Measurements from ENCODE around the gene ZNF830.
"Not testable (repeated sequence)": the region's sequence is repeated elsewhere in the genome, so short reads cannot be mapped to it uniquely, and the experiment has no call there.

The ZNF830 gene, protein sequence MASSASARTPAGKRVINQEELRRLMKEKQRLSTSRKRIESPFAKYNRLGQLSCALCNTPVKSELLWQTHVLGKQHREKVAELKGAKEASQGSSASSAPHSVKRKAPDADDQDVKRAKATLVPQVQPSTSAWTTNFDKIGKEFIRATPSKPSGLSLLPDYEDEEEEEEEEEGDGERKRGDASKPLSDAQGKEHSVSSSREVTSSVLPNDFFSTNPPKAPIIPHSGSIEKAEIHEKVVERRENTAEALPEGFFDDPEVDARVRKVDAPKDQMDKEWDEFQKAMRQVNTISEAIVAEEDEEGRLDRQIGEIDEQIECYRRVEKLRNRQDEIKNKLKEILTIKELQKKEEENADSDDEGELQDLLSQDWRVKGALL

DNA sequence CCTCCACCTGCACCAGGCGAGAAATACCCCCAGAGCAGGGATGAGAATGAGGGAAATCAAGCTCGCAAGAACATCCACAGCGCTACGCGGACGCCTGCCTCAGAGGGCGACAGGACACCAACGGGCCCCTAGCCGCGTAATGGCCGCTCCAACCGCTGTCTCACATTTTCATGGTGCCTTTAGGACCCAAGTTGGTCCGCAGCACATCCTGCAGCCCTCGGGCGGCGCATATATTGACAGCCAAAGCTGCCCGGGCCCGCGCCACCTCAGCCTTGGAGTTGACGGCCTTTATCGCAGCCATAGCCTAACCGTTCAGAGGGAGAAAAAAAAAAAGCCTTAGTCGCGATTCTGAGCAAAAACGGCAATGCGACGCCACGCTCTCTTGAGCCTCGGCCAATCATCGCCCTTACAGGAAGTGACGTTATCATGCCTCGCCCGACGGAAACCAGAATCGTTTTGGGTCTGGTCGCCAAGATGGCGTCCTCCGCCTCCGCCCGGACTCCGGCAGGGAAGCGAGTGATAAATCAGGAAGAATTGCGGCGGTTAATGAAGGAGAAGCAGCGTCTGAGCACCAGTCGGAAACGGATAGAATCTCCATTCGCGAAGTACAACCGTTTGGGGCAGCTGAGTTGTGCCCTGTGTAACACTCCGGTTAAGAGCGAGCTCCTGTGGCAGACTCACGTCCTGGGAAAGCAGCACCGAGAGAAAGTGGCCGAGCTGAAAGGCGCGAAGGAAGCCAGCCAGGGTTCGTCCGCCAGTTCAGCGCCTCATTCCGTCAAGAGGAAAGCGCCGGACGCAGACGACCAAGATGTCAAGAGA, at the start of gene ZNF830, which contains the start of gene CCT6B:
Gene ZNF830 (plus strand): TSS at position 448 of the 819 bp plus-strand sequence. CDS start 27 bp downstream, at position 475.
Gene CCT6B (minus strand): TSS at position 368 of the 819 bp plus-strand sequence. CDS start 67 bp downstream, at position 301.
- DNase-seq: peak; percentile 90

DNA sequence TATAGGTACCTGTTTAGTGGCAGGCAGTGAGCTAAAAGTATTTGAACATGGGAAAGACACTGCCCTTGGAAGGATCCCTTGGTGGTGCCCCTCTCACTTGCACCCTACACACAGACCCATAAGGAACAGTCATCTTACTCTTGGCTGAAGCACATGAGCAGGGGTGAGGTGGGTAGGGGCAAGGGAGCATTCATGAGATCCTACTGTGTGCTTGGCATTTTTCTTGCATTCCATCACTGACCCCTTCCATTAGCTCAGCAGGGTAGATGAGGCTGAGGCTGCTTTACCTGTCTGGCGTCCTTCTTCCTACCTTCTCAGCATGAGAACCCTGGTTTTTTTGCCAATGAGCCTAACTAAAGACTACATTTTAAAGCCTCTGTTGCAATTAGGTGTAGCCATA, 48.3 kb upstream of the ZNF830 start:
- no peak for DNase-seq

DNA sequence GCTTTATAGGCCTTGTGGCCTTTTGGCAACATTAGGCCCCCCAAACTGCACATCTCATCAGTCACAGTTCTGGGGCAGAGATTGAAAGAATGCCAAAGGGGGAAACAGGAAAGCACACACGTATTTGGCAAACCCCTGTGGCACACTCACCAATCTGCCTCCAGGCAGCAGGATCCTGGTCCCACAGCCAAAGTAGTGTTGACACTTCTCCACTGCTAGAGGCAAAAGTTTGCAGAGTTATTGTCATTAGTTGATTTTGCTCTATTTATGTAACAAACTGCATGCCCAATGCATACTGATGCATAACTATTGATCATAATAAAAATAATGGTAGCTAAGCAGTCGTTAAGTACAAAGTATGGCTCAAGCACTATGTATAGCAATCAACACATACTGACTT, 45.2 kb upstream of the ZNF830 start:
- DNase-seq: no peak

DNA sequence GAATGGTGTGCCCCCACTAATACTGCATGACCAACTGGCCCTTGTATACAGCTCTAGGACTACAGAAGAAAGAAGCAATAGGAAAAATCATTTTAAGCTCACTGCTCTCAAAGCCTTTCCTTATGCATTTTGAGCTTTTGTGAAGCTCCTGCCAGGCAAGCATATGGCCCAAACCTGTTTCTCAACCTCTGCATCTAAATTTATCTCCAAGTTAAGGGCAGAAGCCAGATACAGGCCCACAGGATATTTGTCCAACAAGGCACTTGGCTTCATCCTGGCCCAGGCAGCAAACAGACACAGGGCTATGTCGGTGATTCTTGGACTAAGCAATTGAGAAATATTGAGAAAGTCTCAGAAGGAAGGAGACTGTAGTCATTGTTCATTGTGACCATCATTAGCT, 44.0 kb upstream of the ZNF830 start:
- DNase-seq: no peak

DNA sequence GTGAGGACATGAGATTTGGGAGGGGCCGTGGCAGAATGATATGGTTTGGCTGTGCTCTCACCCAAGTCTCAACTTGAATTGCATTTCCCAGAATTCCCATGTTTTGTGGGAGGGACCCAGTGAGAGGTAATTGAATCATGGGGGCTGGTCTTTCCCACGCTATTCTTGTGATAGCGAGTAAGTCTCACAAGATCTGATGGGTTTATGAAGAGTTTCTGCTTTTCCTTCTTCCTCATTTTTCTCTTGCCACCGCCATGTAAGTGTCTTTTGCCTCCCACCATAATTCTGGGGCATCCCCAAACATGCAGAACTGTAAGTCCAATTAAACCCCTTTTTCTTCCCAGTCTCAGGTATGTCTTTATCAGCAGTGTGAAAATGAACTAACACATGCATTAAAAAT, 40.7 kb upstream of the ZNF830 start:
- no peak for DNase-seq

DNA sequence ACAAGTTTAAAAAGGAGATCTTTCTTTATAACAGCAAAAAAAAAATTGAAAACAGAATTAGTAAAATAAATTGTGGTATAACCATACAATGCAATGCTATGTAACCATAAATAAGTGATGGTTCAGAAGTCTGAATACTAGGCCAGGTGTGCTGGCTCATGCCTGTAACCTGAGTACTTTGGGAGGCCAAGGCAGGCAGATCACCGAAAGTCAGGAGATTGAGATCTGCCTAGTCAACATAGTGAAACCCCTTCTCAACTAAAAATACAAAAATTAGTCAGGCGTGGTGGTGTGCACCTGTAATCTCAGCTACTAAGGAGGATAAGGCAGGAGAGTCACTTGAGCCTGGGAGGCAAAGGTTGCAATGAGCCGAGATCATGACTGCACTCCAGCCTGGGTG, 34.7 kb upstream of the ZNF830 start:
- DNase-seq: no peak

DNA sequence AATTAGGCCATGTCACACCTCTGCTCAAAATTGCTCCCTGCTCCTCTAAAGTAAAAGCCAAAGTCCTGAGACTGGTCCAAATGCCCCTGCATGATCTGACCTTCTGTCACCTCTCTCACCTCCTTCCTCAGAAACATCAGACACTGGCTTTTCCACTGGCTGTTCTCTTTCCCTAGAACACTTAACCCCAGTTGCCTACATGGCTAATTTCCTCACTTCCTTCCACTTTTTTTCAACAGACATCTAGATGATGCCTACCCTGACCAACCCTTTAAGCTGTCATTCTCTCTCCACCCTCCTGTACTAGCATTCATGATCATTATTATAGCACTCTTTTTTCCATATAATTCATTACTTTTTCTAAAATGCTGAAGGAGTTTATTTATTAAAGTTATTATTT, 31.1 kb upstream of the ZNF830 start:
- no peak for DNase-seq

DNA sequence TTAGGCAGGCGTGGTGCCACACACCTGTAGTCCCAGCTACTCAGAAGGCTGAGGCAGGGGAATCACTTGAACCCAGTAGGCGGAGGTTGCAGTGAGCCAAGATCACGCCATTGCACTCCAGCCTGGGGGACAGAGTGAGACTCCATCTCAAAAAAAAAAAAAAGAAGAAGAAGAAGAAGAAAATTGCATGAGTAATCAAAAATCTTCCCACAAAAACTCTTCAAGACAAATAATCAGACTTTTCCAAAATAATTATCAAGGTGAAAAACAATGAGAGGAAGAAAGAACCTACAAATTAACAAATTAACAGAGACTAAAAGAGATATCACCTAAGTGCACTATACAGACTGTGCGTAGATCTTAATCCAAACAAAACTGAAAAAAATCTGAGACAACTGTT, 10.6 kb upstream of the ZNF830 start:
- DNase-seq: not testable (repeated sequence)

DNA sequence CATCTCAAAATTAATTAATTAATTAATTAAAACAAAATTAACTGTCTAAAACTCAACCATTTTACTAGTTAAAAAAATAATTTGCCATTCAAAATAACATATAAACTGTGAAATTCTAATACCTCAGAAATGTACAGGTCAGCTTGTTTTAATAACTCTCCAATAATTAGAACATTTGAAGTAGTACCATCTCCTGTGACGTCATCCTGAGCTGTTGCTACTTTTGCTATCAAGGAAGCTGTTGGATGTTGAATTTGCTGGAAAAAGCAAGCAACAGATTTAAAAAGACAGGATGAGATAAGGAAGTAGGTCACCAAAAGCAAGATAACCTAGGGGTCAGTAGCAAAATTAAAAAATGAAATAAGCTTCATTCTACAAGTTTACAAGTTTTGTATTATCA, 2.9 kb upstream of the ZNF830 start:
- DNase-seq: no peak

DNA sequence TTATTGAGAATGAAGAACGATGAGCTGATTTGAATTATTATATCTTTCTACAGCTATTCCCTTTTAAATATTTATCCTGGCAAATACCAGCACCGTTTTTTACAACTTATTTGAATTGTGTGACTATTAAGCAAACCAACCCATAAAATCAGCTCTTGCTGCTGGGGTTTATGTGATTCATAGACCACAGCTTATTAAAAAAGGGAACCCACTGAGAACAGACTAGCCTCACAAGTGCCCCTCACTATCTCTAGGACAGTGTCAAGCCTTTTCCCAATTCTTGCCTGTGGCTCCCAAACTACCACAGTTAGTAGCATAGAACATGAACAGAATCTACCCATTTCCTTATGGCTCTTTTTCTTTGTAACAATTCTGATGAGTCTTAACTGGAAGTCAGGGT, 12.8 kb downstream of the ZNF830 start:
- no peak for DNase-seq

DNA sequence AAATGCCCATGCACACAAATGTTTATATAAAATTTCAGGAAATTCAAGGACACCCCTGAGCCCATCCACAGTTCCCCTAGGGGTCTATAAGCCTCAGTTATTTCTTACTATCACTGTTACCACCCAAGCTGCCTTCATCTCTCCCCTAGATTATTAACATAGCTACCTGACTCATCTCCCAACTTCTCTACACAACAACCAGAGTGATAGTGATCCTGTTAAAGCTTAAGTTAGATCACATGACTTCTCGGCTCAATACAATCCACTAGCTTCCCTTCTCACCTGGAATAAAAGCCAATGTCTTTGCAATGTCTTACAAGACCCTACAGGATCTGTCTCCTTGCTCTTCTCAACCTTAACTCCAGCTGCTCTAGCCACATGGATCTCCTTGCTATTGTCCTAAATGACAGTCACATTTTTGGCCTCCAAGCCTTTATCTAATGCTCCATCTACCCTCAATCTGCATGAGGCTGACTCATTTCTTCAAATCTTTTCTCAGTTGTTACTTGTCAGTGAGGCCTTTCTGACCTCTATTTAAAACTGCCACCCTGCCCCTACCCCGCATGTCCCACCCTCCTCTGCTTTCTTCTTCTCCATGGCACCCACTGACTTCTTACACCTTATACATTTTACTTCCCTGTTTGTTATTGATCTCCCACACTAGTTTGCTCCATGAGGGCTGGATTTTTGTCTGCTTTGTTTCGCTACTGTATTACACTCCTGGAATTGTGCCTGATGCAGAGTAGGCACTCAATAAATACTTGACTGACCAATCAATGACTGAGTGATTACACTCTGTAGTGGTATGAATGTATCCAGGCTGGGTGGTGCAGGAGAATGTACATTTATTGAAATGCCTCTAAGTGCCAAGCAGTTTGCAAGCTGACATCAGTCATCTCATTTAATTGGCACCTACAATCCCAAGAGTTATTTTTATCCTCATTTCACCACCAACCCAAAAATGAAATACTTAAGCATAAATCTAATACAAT, 13.8 kb downstream of the ZNF830 start:
- no peak for DNase-seq

DNA sequence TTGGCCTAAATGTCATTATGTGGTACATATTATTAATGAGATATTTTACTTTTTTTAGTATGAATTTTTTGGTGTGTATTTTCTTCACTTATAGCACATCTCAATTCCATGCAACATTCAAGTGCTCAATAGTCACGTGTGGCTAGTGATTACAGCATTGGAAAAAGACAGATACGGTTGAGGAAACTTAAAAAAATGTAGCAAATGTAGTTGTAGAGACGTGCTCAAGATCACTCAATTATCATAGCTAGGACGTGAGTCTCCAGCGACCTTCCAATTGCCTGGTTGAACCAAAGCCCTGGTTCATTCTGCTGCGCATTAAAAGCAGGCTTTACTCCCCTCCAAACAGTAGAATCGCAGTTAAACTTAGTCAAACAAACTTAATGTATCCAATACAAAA, 17.8 kb downstream of the ZNF830 start:
- no peak for DNase-seq

DNA sequence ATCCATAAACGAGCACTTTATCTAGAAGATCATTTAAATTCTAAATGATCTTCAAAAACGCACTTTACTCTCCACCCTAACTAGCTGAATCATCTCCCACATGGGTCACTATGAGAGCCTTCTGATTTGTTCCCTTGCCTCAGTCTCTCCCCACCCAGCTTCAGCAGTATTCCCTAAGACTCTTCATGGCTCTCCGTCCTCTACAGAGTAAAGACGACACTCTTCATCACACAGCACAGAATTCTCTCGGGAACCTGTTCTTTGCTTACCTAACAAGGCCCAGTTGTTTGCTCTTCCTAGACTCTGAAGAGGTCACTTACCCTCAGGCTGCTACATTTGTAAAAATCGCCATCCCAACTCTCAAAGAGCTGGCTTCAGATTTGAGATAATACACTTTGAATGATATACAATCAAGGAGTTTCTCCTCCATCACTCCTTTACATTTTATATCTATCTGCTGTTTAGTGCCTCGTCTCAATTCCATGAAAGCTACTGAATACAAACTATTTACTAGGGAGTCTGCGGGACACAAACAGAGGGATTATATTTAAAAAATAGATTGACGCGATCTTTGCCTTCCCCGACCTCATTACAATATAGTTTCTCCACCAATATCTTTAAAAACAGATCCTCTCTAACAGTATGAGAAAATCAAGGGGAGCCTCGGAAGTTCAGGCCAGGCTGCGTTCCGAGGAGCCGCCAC, 18.5 kb downstream of the ZNF830 start:
- DNase-seq: no peak

DNA sequence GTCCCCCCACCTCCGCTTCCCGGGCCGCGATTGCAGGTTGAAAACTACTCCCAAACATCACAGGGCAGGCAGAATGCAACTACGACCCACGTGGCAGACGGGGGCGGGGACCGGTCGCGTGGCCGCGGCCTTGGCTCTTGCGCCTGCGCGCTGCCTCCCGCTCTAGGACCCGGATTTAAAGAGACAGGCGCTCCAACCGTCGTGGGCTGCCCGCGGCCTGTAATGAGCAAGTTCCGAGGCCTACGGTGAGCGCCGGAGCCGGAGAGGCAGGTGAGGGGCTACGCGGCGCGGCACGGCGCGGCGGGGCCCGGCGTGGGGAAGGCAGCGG, 19.0 kb downstream of the ZNF830 start, which contains the start of gene LIG3:
Gene LIG3 (plus strand): TSS at position 160 of the 328 bp plus-strand sequence. CDS start 2,494 bp downstream, outside the sequence.
- peak; percentile 72 for DNase-seq

DNA sequence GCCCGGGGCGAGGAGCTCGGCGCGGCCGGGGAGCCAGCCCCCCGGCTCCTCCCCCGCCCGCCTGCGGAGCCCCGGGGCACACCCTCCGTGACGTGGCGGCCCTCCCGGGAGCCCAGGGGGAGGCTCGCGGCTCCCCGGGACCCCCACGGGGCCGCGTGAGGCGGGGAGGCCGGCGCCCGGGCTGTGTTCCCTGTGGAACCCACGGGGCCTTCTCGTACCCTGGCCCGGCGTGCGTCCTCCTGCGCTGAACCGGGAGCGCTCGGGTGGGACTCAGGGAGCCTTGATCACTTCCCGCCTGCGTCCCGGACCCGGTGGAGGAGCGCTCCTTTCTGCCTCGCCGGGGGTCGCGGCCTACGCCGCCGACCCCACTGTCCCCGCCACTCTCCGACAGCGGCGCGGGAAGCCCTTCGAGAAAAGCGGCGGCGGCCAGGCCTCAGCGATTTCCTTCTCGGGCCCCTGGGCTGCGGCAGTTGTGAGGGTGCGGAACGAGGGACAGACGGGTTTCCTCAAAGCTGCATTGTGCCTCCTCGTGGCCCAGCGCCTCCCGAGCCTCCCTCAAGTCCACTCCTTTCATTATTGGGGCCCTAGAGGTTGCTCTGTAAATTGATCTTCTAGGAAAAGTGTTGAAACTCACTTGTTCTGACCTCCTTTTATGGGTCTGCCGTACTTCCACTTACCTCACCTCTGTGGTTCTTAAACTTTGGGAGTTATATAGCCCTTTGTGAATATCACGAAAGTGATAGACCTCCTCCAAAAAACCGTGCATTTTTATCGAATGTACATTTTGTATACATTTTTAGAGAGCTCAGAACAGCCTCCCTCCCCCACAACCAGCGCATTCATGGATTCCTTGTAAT, 19.6 kb downstream of the ZNF830 start:
- DNase-seq: peak; percentile 17

DNA sequence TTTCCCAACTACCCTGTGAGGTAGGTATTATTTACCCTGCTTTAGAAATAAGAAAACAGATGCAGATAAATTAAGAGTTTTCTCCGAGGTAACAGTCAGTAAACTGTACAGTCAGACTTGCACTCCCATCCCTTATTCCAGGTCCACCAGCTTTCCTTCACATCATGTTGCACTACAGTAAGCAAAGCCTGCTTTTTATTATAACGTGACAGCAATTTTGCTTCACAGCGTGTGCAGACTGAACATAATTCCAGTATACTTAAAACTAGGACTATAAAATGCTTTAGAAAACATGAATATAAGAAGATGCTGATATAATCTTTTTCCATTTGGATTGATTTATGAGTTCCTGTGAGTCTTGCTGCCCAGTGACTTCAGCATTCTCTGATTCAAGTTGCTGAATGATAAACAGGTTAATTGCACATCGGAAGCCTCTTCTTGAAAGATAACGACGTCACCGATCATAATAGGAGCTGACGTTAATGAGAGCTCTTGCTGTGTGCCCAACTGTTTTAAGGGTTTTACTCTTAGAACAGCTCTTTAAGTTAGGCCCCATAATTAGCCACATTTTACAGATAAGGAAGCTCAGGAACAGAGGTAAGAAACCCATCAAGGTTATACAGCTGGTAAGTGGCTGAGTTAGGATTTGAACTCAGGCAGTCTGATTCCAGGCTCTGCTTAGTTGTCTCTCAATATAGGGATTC, 20.4 kb downstream of the ZNF830 start:
- no peak for DNase-seq

DNA sequence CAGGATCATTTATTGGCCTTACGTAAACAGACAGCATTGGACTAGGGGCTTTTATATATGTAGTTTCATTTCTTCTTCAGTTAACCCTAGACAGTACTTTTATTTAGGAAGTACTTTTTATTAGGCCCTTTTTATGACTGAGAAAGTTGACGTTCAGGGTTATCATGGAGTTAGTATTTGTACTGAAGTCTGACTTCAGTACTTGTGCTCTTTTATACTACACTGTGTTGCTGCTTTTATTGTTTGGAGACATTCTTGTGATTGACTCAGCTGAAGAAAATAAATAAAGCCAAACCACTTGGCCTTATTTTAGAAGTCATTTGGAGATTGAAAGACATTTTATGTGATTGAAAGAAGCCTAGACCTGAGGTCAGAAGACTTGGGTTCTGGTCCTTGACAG, 25.9 kb downstream of the ZNF830 start:
- DNase-seq: no peak

DNA sequence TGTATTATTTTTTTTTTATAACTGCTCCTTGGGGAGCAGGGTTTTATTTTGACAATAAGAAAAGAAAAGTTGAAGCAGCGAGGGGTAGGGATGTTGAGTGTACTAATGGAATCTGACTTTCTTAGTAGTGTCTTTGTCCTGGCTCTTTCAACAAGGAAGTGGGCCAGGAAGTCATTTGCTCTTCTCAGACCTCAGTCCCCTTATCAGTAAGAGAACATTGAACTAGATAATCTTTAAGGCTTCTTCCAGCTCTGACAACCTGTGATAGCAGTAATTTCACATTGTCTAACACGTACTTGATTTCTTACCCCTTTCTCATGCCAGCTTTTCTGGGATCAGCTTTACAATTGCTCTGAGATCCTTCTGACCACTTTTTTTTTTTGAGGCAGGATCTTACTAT, 27.3 kb downstream of the ZNF830 start:
- no peak for DNase-seq

DNA sequence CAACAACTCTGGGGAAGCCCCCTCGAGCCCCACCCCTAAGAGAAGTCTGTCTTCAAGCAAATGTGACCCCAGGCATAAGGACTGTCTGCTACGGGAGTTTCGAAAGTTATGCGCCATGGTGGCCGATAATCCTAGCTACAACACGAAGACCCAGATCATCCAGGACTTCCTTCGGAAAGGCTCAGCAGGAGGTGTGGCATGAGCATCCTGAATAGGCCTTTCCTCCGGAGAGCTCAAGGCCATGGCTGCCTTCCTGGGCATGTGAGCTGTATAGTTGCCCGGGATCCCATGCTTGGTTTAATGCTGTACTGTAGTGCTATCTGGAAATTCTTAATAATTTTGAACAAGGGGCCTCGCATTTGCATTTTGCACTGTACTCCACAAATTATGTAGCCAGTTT, 28.1 kb downstream of the ZNF830 start:
- DNase-seq: no peak

DNA sequence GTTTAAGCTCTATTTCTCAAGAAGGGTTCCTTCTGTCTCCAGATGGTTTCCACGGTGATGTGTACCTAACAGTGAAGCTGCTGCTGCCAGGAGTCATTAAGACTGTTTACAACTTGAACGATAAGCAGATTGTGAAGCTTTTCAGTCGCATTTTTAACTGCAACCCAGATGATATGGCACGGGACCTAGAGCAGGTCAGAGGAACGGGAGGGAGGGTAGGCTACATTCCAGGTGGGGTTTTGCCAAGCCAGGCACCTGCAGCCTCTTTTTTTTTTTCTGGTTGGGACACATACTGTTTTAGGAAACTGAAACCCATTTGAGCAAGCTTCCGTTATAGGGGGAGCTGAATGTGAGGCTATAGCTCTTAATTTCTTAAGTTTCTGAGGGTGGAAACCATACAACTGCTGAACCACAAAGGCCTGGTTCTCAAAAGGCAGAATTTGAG, 29.6 kb downstream of the ZNF830 start:
- DNase-seq: no peak

All from NCI-H2107 (cell line).